MM.1S (cell line): Measurements from ENCODE around the gene ALG14.
"Not testable (repeated sequence)": the region's sequence is repeated elsewhere in the genome, so short reads cannot be mapped to it uniquely, and the experiment has no call there.

Experiments used
- EZH2 ChIP-seq: fragments of 300-600 bp; sonication (generic); optimal IDR thresholded peaks from 2 replicates; pipeline ENCODE3; 2017; ENCODE audit warnings: low read depth, mild to moderate bottlenecking, antibody characterized with exemption, low read length, mixed read lengths
- TF ChIP-seq, protein P1 (sequence below): fragments of 300-600 bp; sonication (generic); IDR thresholded peaks from 2 replicates; pipeline ENCODE4 v1.5.1; 2016; ENCODE audit warnings: antibody characterized with exemption, low read length, mixed read lengths

- TF ChIP-seq, protein P1, sequence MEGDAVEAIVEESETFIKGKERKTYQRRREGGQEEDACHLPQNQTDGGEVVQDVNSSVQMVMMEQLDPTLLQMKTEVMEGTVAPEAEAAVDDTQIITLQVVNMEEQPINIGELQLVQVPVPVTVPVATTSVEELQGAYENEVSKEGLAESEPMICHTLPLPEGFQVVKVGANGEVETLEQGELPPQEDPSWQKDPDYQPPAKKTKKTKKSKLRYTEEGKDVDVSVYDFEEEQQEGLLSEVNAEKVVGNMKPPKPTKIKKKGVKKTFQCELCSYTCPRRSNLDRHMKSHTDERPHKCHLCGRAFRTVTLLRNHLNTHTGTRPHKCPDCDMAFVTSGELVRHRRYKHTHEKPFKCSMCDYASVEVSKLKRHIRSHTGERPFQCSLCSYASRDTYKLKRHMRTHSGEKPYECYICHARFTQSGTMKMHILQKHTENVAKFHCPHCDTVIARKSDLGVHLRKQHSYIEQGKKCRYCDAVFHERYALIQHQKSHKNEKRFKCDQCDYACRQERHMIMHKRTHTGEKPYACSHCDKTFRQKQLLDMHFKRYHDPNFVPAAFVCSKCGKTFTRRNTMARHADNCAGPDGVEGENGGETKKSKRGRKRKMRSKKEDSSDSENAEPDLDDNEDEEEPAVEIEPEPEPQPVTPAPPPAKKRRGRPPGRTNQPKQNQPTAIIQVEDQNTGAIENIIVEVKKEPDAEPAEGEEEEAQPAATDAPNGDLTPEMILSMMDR, result not testable (repeated sequence)
- TF ChIP-seq EZH2, result not testable (repeated sequence)
Measured at GRCh38 chr1:95047624-95048023, 25.1 kb downstream of the ALG14 start.
